Measurements from ENCODE around the gene ALDH4A1. TPM values are rescaled to one million over a fixed set of nuclear protein-coding genes. Genes with fewer than 3 reads are reported as not detected.

ALDH4A1 gene
- total RNA-seq, 1 donor = 28.6 TPM

DNA sequence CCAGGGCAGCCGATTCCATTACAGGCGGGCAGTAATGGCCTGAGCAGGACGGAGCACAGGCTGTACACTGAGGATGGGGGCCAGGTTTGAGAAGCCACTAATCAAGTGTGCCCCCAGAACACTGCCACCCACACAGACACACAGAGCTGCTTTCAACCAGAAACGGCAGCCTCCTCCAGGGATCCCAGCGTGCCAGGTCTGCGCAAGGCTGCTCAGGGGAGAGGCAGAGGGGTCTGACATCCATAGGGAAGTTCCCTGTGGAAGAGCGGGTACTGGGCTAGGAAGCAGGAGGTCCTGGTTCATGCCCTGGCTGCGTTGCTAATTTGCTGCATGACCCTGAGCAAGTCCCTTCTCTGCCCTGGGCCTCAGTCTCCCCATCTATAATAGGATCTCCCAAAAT, 26.1 kb upstream of the ALDH4A1 start:
- DNase-seq (ENCODE audit: insufficient read length, low spot score, missing footprints) = peak; percentile 59
- Histone ChIP-seq H3K4me3 (ENCODE audit: insufficient read depth, low read length) (no peak overlapping the region), H3K27ac (ENCODE audit: low read depth, low read length) (no peak overlapping the region), H3K79me2 (ENCODE audit: insufficient read depth, low read length) (peaks cover 85% of the 10 kb centered on the region), H3K36me3 (ENCODE audit: insufficient read depth, low read length) (no peaks in the 10 kb centered on the region), H3K4me2 (ENCODE audit: insufficient read depth, low read length) (no peak overlapping the region), H3K4me1 (ENCODE audit: insufficient read depth, low read length) (peaks cover 46% of the 10 kb centered on the region), H3K27me3 (ENCODE audit: insufficient read depth, low read length) (no peaks in the 10 kb centered on the region), H3K9me3 (ENCODE audit: low read depth, low read length) (no peaks in the 10 kb centered on the region), H2AFZ (ENCODE audit: low read length) (no peak overlapping the region), H4K20me1 (ENCODE audit: insufficient read depth, low read length) (peaks cover 44% of the 10 kb centered on the region)
- TF ChIP-seq, protein P1, sequence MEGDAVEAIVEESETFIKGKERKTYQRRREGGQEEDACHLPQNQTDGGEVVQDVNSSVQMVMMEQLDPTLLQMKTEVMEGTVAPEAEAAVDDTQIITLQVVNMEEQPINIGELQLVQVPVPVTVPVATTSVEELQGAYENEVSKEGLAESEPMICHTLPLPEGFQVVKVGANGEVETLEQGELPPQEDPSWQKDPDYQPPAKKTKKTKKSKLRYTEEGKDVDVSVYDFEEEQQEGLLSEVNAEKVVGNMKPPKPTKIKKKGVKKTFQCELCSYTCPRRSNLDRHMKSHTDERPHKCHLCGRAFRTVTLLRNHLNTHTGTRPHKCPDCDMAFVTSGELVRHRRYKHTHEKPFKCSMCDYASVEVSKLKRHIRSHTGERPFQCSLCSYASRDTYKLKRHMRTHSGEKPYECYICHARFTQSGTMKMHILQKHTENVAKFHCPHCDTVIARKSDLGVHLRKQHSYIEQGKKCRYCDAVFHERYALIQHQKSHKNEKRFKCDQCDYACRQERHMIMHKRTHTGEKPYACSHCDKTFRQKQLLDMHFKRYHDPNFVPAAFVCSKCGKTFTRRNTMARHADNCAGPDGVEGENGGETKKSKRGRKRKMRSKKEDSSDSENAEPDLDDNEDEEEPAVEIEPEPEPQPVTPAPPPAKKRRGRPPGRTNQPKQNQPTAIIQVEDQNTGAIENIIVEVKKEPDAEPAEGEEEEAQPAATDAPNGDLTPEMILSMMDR (IDR thresholded peaks at IDR 0.05; ENCODE audit: extremely low read depth, low read depth, low read length) = no peak

DNA sequence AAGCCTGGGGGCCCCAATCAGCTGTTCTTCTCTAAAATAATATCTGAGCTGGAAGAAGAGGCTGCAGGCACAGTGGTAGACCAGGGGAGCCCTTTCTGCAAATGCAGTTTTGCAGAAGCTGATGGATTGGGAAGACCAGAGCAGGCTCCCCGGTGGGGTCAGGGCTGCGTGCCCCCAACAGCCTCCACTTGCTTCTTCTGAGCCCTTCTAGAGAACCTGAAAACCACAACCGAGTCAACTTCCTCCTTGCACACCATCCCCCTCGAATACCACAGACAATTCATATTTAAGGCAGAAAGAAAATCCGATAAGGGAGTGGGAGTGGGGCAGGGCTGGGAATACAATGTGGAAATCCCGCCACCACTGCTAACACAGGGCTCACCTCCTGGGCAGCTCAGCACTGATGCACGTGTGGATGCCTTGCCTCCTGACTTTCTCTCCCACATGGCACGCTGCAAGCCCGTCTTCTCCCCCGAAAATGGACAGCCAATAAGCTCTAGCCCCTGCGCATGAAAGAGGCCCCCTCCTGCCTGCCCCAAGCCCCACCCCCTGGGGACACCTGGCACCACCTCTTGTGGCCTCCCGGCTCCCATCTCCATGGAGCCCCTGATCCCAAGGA, 25.4 kb upstream of the ALDH4A1 start:
- H3K4me1 ChIP-seq (ENCODE audit: insufficient read depth, low read length) = peaks cover 53% of the 10 kb centered on the region
- H3K36me3 ChIP-seq (ENCODE audit: insufficient read depth, low read length) = no peaks in the 10 kb centered on the region
- peak; percentile 89 for DNase-seq (ENCODE audit: insufficient read length, low spot score, missing footprints)
- H3K4me3 ChIP-seq (ENCODE audit: insufficient read depth, low read length) = no peak overlapping the region
- peaks cover 85% of the 10 kb centered on the region for H3K79me2 ChIP-seq (ENCODE audit: insufficient read depth, low read length)
- H3K9me3 ChIP-seq (ENCODE audit: low read depth, low read length) = no peaks in the 10 kb centered on the region
- H3K27me3 ChIP-seq (ENCODE audit: insufficient read depth, low read length) = no peaks in the 10 kb centered on the region
- H4K20me1 ChIP-seq (ENCODE audit: insufficient read depth, low read length) = peaks cover 45% of the 10 kb centered on the region
- peak overlapping the region; percentile 8 for H3K4me2 ChIP-seq (ENCODE audit: insufficient read depth, low read length)
- TF ChIP-seq, protein P1 (IDR thresholded peaks at IDR 0.05; ENCODE audit: extremely low read depth, low read depth, low read length) = no peak
- H2AFZ ChIP-seq (ENCODE audit: low read length) = no peak overlapping the region
- peak overlapping the region; percentile 91 for H3K27ac ChIP-seq (ENCODE audit: low read depth, low read length)

DNA sequence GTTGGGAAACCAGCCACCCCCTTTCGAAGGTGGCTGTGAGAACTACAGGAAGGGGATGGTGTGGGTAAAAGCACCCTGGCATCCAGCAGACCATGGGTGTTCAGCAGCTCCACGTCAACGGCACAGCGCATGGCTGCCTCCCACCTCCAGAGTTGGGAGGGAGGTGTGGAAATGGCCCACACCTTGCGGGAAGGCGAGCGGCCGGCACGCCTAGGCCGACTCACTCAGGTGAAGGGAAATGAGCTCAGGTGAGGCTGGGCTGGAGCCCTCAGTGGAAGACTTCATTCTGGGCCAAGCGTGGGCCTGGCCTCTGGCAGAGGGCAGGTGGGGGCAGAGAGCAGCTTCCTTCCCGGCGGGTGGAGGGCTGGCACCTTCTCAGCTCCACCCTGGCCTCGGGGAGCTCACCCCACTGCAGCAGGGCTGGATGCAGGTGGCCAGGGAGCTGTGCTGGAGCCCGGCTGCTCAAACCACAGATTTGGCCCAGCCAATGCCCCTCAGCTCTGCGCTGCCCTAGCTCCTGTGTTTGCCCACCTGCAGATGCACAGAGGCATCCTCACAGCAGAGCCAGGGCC, 24.8 kb upstream of the ALDH4A1 start:
- no peaks in the 10 kb centered on the region for H3K9me3 ChIP-seq (ENCODE audit: low read depth, low read length)
- DNase-seq (ENCODE audit: insufficient read length, low spot score, missing footprints) = peak; percentile 80
- H3K4me1 ChIP-seq (ENCODE audit: insufficient read depth, low read length) = peaks cover 59% of the 10 kb centered on the region
- H2AFZ ChIP-seq (ENCODE audit: low read length) = peak overlapping the region; percentile 44
- TF ChIP-seq, protein P1 (IDR thresholded peaks at IDR 0.05; ENCODE audit: extremely low read depth, low read depth, low read length) = no peak
- peak overlapping the region; percentile 26 for H3K4me3 ChIP-seq (ENCODE audit: insufficient read depth, low read length)
- H3K27ac ChIP-seq (ENCODE audit: low read depth, low read length) = peak overlapping the region; percentile 91
- peak overlapping the region; percentile 64 for H3K4me2 ChIP-seq (ENCODE audit: insufficient read depth, low read length)
- no peaks in the 10 kb centered on the region for H3K27me3 ChIP-seq (ENCODE audit: insufficient read depth, low read length)
- peaks cover 82% of the 10 kb centered on the region for H3K79me2 ChIP-seq (ENCODE audit: insufficient read depth, low read length)
- H4K20me1 ChIP-seq (ENCODE audit: insufficient read depth, low read length) = peaks cover 40% of the 10 kb centered on the region
- no peaks in the 10 kb centered on the region for H3K36me3 ChIP-seq (ENCODE audit: insufficient read depth, low read length)

DNA sequence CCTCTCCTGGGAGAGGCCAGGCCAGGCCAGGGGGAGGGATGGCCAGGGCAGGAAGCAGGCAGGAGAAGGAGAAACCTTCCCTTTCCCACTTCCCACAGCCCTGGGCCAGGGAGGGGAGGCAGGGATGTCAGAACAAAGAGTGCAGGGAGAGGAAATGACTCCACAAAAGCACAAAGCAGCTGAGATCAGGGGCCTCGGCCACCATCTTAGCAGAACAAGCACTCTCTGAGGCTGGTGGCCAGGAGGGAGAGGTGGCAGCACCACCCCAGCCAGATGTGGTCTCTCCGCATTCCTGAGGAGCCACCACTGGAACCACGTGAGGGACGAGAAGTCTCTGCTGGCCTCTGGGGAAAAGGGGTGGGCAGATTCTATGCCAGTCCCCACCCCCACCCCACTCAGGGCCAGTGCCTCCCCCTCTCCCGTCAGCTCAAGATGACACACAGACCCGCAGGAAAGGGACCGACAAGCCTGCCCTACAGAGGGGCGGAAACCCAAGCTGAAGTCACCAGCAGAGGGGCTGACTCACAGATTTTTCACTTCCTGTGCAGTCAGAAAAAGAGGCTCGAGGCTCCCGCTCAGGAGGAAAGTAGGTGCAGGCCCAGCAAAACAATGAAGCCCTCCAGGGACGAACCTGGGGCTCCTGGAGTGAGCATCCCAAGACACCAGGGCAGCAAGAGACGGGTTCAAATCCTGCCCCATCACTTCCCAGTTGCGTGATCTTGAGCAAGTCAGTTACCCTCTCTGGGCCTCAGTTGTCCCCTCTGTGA, 24.1 kb upstream of the ALDH4A1 start:
- Histone ChIP-seq H3K27ac (ENCODE audit: low read depth, low read length) (peak overlapping the region; percentile 91), H3K79me2 (ENCODE audit: insufficient read depth, low read length) (peaks cover 82% of the 10 kb centered on the region), H3K4me2 (ENCODE audit: insufficient read depth, low read length) (peak overlapping the region; percentile 64), H3K4me1 (ENCODE audit: insufficient read depth, low read length) (peaks cover 64% of the 10 kb centered on the region), H3K27me3 (ENCODE audit: insufficient read depth, low read length) (no peaks in the 10 kb centered on the region), H3K36me3 (ENCODE audit: insufficient read depth, low read length) (no peaks in the 10 kb centered on the region), H4K20me1 (ENCODE audit: insufficient read depth, low read length) (peaks cover 40% of the 10 kb centered on the region), H2AFZ (ENCODE audit: low read length) (peak overlapping the region; percentile 76), H3K4me3 (ENCODE audit: insufficient read depth, low read length) (peak overlapping the region; percentile 34), H3K9me3 (ENCODE audit: low read depth, low read length) (no peaks in the 10 kb centered on the region)
- TF ChIP-seq, protein P1 (IDR thresholded peaks at IDR 0.05; ENCODE audit: extremely low read depth, low read depth, low read length) = no peak
- DNase-seq (ENCODE audit: insufficient read length, low spot score, missing footprints) = peak; percentile 99

Measured in osteoblast (primary cell).